Testis (tissue), 3 donors: ENCODE data around the gene INO80E. TPM values are rescaled to one million over a fixed set of nuclear protein-coding genes. Genes with fewer than 3 reads are reported as not detected.

Source experiments
- DNase-seq: peaks from one replicate; pipeline ENCODE4 v3.0.0-alpha.2; 2019
- H3K27ac ChIP-seq, 2 donors: fragments of 200-600 bp; sonication (generic); one replicate each; pipeline ENCODE4 v1.5.1; 2019
- H3K27me3 ChIP-seq: fragments of 200-600 bp; sonication (generic); one replicate; pipeline ENCODE4 v1.5.1; 2019
- H3K36me3 ChIP-seq: fragments of 200-600 bp; sonication (generic); one replicate; pipeline ENCODE4 v1.5.1; 2017; ENCODE audit warnings: low read depth; ENCODE audit errors: missing control alignments
- H3K4me1 ChIP-seq: fragments of 200-600 bp; sonication (generic); one replicate; pipeline ENCODE4 v1.5.1; 2019
- H3K4me3 ChIP-seq, 2 donors: fragments of 200-600 bp; sonication (generic); one replicate each; pipeline ENCODE4 v1.5.1; 2017 to 2019
- H3K9me3 ChIP-seq: fragments of 200-600 bp; sonication (generic); one replicate; pipeline ENCODE4 v1.5.1; 2017
- CTCF ChIP-seq, 3 experiments: fragments of 450-650 bp in 2 of 3; fragments of 200-600 bp in 1 of 3; sonication (generic) in 1 of 3; IDR thresholded peaks; one replicate each; pipeline ENCODE4 v1.5.1; 2016 to 2019; ENCODE audit warnings: antibody characterized with exemption in 3 of 3, mild to moderate bottlenecking in 2 of 3, moderate library complexity in 1 of 3
- POLR2A ChIP-seq: fragments of 450-650 bp; IDR thresholded peaks from one replicate; pipeline ENCODE4 v1.6.1; 2017; ENCODE audit warnings: antibody characterized with exemption, mild to moderate bottlenecking, moderate library complexity
- WGBS, 2 donors: methylation state at CpG; one replicate each; pipeline ENCODE4 v1.1.5; 2018; 5-methylcytosine and 5-hydroxymethylcytosine counted together
- intact Hi-C: fragments of 100-400 bp; cut with DNase I; formaldehyde crosslinking; loops from one replicate; pipeline ENCODE4 v1.15.1; 2023; ENCODE audit warnings: low total_unique reads
- polyA plus RNA-seq: library from polyadenylated mRNA; stranded (reverse); fragments of 350-450 nt; fragmentation: Illumina TruSeq; extraction: RNeasy Lipid Tissue Mini Kit (QIAGEN cat#74804); gene quantifications from one replicate; pipeline ENCODE4 v1.2.3, GENCODE V29; 2014; ENCODE audit warnings: low read depth, low replicate concordance; ENCODE audit not compliant: insufficient read depth
- total RNA-seq, 2 donors: library from RNA; depleted of rRNA; stranded (reverse); fragments of >200 nt; gene quantifications; one replicate each; pipeline ENCODE4 v1.2.3, GENCODE V29; 2016

The INO80E gene
- total and polyA plus RNA-seq, 3 donors from 2014 or later, result 64.0 to 98.1 (median 72.3) TPM

GRCh38 chr16:29975134-29975538, 20.9 kb upstream of the INO80E start:
- Histone ChIP-seq H3K27me3 (no peaks in the 10 kb centered on the region), H3K36me3 (no peaks in the 10 kb centered on the region), H3K4me1 (peaks cover 24% of the 10 kb centered on the region), H3K27ac (peak overlapping the region; percentile 69 to 95), H3K4me3 (peak overlapping the region in 1 of 2 donors; percentile 90), H3K9me3 (no peaks in the 10 kb centered on the region)
- WGBS, 2 donors, result 30% methylated on average over 5 of the region's 5 CpGs
- no peak for DNase-seq
- TF ChIP-seq CTCF (IDR thresholded peaks at IDR 0.05), result no peak
- no peak for TF ChIP-seq POLR2A
- intact Hi-C loops, result no loop called here

- DNase-seq, result no peak
- TF ChIP-seq POLR2A (no peak), CTCF (IDR thresholded peaks at IDR 0.05) (no peak)
- H3K36me3 ChIP-seq, result no peaks in the 10 kb centered on the region
- no peak overlapping the region for H3K27ac ChIP-seq
- no peaks in the 10 kb centered on the region for H3K27me3 ChIP-seq
- 19 to 28% methylated on average over 6 of the region's 6 CpGs for WGBS, 2 donors
- H3K4me3 ChIP-seq, result no peak overlapping the region
- peaks cover 24% of the 10 kb centered on the region for H3K4me1 ChIP-seq
- intact Hi-C loops, result no loop called here
- no peaks in the 10 kb centered on the region for H3K9me3 ChIP-seq
Observed at GRCh38 chr16:29975811-29976511, 20.1 kb upstream of the INO80E start.

- TF ChIP-seq CTCF (IDR thresholded peaks at IDR 0.05) (no peak), POLR2A (no peak)
- Histone ChIP-seq H3K27ac (peak overlapping the region in 1 of 2 donors; percentile 39), H3K4me1 (peaks cover 24% of the 10 kb centered on the region), H3K27me3 (no peaks in the 10 kb centered on the region), H3K9me3 (no peaks in the 10 kb centered on the region), H3K36me3 (no peaks in the 10 kb centered on the region), H3K4me3 (no peak overlapping the region)
- 60 to 68% methylated on average over 7 to 9 of the region's 9 CpGs for WGBS, 2 donors
- no peak for DNase-seq
- intact Hi-C loops, result no loop called here
Observed at GRCh38 chr16:29977063-29977825, 18.8 kb upstream of the INO80E start.

- intact Hi-C loops, result no loop called here
- no peaks in the 10 kb centered on the region for H3K9me3 ChIP-seq
- no peaks in the 10 kb centered on the region for H3K27me3 ChIP-seq
- no peak for DNase-seq
- no peaks in the 10 kb centered on the region for H3K36me3 ChIP-seq
- TF ChIP-seq CTCF (IDR thresholded peaks at IDR 0.05) (no peak), POLR2A (no peak)
- peaks cover 24% of the 10 kb centered on the region for H3K4me1 ChIP-seq
- H3K4me3 ChIP-seq, result no peak overlapping the region
- H3K27ac ChIP-seq, result no peak overlapping the region
- 93 to 98% methylated on average over 5 to 9 of the region's 9 CpGs for WGBS, 2 donors
Observed at GRCh38 chr16:29978081-29978480, 18.0 kb upstream of the INO80E start.
